Measurements from ENCODE around the gene RNF217. TPM values are rescaled to one million over a fixed set of nuclear protein-coding genes. Genes with fewer than 3 reads are reported as not detected.

The RNF217 gene
- total and polyA plus RNA-seq, 3 experiments from 2014 or later, result 0.13 TPM; not detected in 2

DNA sequence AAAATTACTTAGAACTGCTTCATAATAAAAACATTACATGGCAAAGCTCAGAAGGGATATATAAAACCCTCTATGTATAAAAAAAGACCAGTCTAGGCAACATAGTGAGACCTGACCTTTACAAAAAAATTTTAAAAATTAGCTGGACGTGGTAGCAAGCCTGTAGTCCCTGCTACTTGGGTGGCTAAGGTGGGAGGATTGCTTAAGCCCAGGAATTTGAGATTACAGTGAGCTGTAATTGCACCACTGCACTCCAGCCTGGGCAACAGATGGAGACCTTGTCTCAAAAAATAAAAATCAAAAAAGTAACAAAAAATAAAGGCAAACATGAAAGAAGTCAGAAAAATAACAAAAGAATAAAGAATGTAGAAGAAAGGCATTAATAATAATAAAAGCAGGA lies 169.8 kb downstream of the RNF217 start:
- Mint-ChIP-seq H3K27ac (no peak overlapping the region), H3K4me3 (no peak overlapping the region), H3K27me3 (peaks cover 2 to 11% of the 10 kb centered on the region in 2 donors), H3K36me3 (no peaks in the 10 kb centered on the region), H3K4me1 (no peaks in the 10 kb centered on the region), H3K9me3 (no peaks in the 10 kb centered on the region)
- DNase-seq, result no peak
- ChIA-PET POLR2A (no interaction called here), CTCF (no interaction called here)
- Histone ChIP-seq H3K27me3 (ENCODE audit: insufficient read depth, low read length, poor library complexity, severe bottlenecking) (no peaks in the 10 kb centered on the region), H3K36me3 (ENCODE audit: insufficient read depth, low read length) (no peaks in the 10 kb centered on the region), H3K9me3 (ENCODE audit: low read length) (no peaks in the 10 kb centered on the region), H3K4me1 (ENCODE audit: insufficient read depth, low read length) (no peaks in the 10 kb centered on the region), H3K4me3 (ENCODE audit: low read length) (no peak overlapping the region), H3K27ac (ENCODE audit: low read depth, low read length) (no peak overlapping the region)

DNA sequence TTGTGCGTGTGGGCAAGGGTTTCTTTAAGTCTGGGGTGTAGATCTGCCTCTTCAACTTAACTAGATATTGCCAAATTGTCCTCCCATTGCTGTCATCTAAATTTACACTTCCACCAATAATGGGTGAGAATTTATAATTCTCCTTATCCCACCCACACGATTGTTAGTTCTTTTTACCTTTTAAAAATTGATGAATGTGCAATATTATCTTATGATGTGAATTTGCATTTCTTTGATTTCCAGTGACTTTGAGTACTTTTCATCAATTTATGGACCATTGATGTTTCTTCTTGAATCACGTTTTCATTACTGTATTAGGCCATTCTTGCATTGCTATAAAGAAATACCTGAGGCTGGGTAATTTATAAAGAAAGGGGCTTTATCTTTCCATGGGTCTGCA lies 174.1 kb downstream of the RNF217 start:
- Mint-ChIP-seq H3K27ac (no peak overlapping the region), H3K4me3 (no peak overlapping the region), H3K4me1 (no peaks in the 10 kb centered on the region), H3K9me3 (no peaks in the 10 kb centered on the region), H3K27me3 (no peaks in the 10 kb centered on the region), H3K36me3 (no peaks in the 10 kb centered on the region)
- no peak for DNase-seq
- H3K4me3 ChIP-seq (ENCODE audit: low read length), result no peak overlapping the region
- no peak overlapping the region for H3K27ac ChIP-seq (ENCODE audit: low read depth, low read length)
- no peaks in the 10 kb centered on the region for H3K36me3 ChIP-seq (ENCODE audit: insufficient read depth, low read length)
- H3K9me3 ChIP-seq (ENCODE audit: low read length), result no peaks in the 10 kb centered on the region
- ChIA-PET POLR2A (no interaction called here), CTCF (no interaction called here)
- H3K27me3 ChIP-seq (ENCODE audit: insufficient read depth, low read length, poor library complexity, severe bottlenecking), result no peaks in the 10 kb centered on the region
- H3K4me1 ChIP-seq (ENCODE audit: insufficient read depth, low read length), result no peaks in the 10 kb centered on the region

DNA sequence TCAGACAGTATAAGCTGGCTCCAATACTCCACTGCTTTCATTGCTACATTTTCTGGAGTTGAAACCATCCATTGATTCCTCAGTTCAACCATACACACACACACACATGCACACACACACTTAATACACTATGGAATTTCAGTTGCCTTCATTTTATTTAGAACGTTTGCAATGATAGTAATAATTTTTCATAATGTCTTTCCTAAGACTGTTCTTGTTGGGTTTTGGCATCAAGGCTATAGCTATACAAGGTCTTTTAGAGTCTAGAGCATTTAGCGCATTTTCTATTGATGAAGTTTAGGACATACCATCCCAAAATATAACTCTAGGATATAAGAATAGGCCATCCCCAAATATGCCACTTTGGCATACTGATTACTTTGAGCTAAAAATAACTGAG lies 175.8 kb downstream of the RNF217 start:
- no peak overlapping the region for H3K4me3 Mint-ChIP-seq
- H3K36me3 ChIP-seq (ENCODE audit: insufficient read depth, low read length), result no peaks in the 10 kb centered on the region
- no peak for DNase-seq
- CTCF ChIA-PET, result no interaction called here
- H3K4me1 ChIP-seq (ENCODE audit: insufficient read depth, low read length), result no peaks in the 10 kb centered on the region
- H3K36me3 Mint-ChIP-seq, result no peaks in the 10 kb centered on the region
- no peaks in the 10 kb centered on the region for H3K27me3 ChIP-seq (ENCODE audit: insufficient read depth, low read length, poor library complexity, severe bottlenecking)
- no peaks in the 10 kb centered on the region for H3K9me3 ChIP-seq (ENCODE audit: low read length)
- H3K27me3 Mint-ChIP-seq, result peaks cover 2 to 8% of the 10 kb centered on the region in 2 donors
- no peak overlapping the region for H3K27ac Mint-ChIP-seq
- no peak overlapping the region for H3K4me3 ChIP-seq (ENCODE audit: low read length)
- POLR2A ChIA-PET, result no interaction called here
- H3K9me3 Mint-ChIP-seq, result no peaks in the 10 kb centered on the region
- H3K4me1 Mint-ChIP-seq, result no peaks in the 10 kb centered on the region
- no peak overlapping the region for H3K27ac ChIP-seq (ENCODE audit: low read depth, low read length)

DNA sequence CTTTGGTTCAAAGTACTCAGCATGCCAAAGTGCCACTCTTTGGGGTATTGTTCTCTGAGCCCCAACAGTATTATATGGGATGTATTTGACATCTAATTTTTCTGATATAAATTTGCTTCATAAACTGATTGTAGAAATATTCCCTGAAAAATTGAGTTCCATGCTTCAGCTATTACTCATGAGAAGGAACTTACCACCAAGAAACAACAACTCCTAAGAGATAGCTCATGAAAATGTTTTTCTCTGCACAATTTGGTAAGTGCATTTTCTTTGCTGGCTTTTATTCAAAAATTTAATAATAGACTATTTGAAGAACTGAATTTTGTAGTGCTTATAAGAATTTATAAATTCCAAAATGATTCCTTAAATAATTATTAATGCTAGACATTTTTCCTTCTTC lies 178.6 kb downstream of the RNF217 start:
- ChIA-PET POLR2A (no interaction called here), CTCF (interaction anchor here (0.8 kb wide), 1 partner anchor 11 kb away, joined by 3 read pairs; no protein-coding TSS in a partner anchor)
- no peak overlapping the region for H3K4me3 Mint-ChIP-seq
- H3K4me3 ChIP-seq (ENCODE audit: low read length), result no peak overlapping the region
- H3K27me3 Mint-ChIP-seq, result peaks cover 8 to 18% of the 10 kb centered on the region in 2 donors
- H3K27ac ChIP-seq (ENCODE audit: low read depth, low read length), result no peak overlapping the region
- no peaks in the 10 kb centered on the region for H3K36me3 ChIP-seq (ENCODE audit: insufficient read depth, low read length)
- H3K27ac Mint-ChIP-seq, result no peak overlapping the region
- DNase-seq, result no peak
- no peaks in the 10 kb centered on the region for H3K36me3 Mint-ChIP-seq
- no peaks in the 10 kb centered on the region for H3K9me3 ChIP-seq (ENCODE audit: low read length)
- H3K4me1 ChIP-seq (ENCODE audit: insufficient read depth, low read length), result no peaks in the 10 kb centered on the region
- H3K9me3 Mint-ChIP-seq, result no peaks in the 10 kb centered on the region
- no peaks in the 10 kb centered on the region for H3K4me1 Mint-ChIP-seq
- no peaks in the 10 kb centered on the region for H3K27me3 ChIP-seq (ENCODE audit: insufficient read depth, low read length, poor library complexity, severe bottlenecking)

Other genes starting within 250 kb of the RNF217 start
- not detected for gene TPD52L1, start 191.3 kb downstream of the RNF217 start, total RNA-seq
- 0.18 TPM for gene TPD52L1, start 191.3 kb downstream of the RNF217 start, polyA plus RNA-seq

All from CD8-positive, alpha-beta memory T cell (primary cell).